Activated CD4-positive, alpha-beta T cell treated with anti-CD3 and anti-CD28 coated beads for 36 hours (primary cell): ENCODE data around the gene NT5DC3. TPM values are rescaled to one million over a fixed set of nuclear protein-coding genes. Genes with fewer than 3 reads are reported as not detected.

Experiments
- ATAC-seq: fragments of 200-7000 bp; cut with Tn5 transposase; one replicate; pipeline ENCODE4 v1.10.0; 2021; ENCODE audit warnings: mild to moderate bottlenecking, moderate library complexity
- CTCF ChIA-PET: fragments of 350-600 bp; sonication (Branson Sonifier 250); formaldehyde crosslinking; loops from one replicate; lab custom pipeline; 2021; ENCODE audit warnings: antibody characterized with exemption; lab: Charles Lee
- POLR2A ChIA-PET: fragments of 350-600 bp; sonication (Branson Sonifier 250); formaldehyde crosslinking; loops from one replicate; lab custom pipeline; 2021; ENCODE audit warnings: antibody characterized with exemption, inconsistent platforms; lab: Charles Lee
- DNase-seq: peaks from one replicate; pipeline ENCODE4 v3.0.0-alpha.2; 2020
- H3K27ac Mint-ChIP-seq: one replicate; pipeline ENCODE4 v1.8.0; 2021; ENCODE audit warnings: mixed read lengths
- H3K27me3 Mint-ChIP-seq: one replicate; pipeline ENCODE4 v1.8.0; 2021; ENCODE audit warnings: mixed read lengths
- H3K36me3 Mint-ChIP-seq: one replicate; pipeline ENCODE4 v1.8.0; 2021; ENCODE audit warnings: low read depth, mixed read lengths
- H3K4me1 Mint-ChIP-seq: one replicate; pipeline ENCODE4 v1.8.0; 2021; ENCODE audit warnings: mixed read lengths
- H3K4me3 Mint-ChIP-seq: one replicate; pipeline ENCODE4 v1.8.0; 2021; ENCODE audit warnings: mild to moderate bottlenecking, moderate library complexity, mixed read lengths
- H3K9me3 Mint-ChIP-seq: one replicate; pipeline ENCODE4 v1.8.0; 2021; ENCODE audit warnings: low read depth, mixed read lengths
- intact Hi-C, 2 experiments: fragments of 100-400 bp; cut with DNase I in 1 of 2; cut with micrococcal nuclease in 1 of 2; formaldehyde crosslinking; loops; one replicate each; pipeline versions ENCODE4 v1.14.2 to v1.15.1; 2022 to 2024; cut with DNase I, micrococcal nuclease
- total RNA-seq, 2 experiments: library from RNA; stranded (reverse); gene quantifications; one replicate each; pipeline ENCODE4 v1.2.3, GENCODE V29; 2021

The NT5DC3 gene
- total RNA-seq, 2 experiments from 2014 or later, result 7.3 to 8.9 TPM

DNA sequence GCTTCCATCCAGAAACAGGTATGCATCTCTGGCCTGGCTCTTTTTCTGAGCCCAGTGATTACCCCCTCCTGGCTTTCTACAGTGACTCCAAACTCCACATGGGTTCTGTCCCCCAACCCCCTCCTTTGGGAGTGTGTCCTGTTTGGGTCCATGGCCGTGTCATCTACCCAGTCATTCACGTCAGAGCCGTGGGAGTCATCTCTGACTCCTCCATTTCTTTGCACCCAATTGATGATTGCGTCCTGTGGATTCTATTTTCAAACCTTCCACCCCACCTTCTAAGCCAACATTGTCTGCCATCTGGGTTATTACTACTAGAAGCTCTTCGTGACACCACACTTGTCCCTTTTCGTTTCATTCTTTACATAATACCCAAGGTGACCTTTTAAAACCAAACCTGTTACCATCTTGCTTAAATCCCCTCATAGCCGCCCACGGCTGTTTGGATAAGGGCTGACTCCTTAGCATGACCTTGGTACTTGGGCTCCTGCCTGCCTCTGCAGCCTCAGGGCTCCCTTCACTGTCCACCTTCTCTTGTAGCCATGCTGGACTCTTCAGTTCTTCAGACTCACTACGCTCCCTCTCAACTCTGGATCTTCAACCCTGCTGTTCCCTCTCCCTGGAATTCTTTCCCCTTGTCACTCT lies 38.1 kb upstream of the NT5DC3 start:
- Mint-ChIP-seq H3K27me3 (no peaks in the 10 kb centered on the region), H3K4me3 (no peak overlapping the region), H3K36me3 (no peaks in the 10 kb centered on the region), H3K9me3 (no peaks in the 10 kb centered on the region), H3K4me1 (peaks cover 21% of the 10 kb centered on the region), H3K27ac (no peak overlapping the region)
- intact Hi-C loops, result loop anchor here (2.0 to 5.0 kb wide), 2 partner anchors 86 to 88 kb away; partner anchors contain the start of gene TDG (in 2 of the 2)
- ATAC-seq (peak; percentile 58), DNase-seq (peak; percentile 15)
- POLR2A ChIA-PET, result no interaction called here
- CTCF ChIA-PET, result interaction anchor here (0.6 to 4.7 kb wide), 5 partner anchors 11 to 230 kb away, joined by 3 to 24 read pairs (median 4); no protein-coding TSS in a partner anchor

DNA sequence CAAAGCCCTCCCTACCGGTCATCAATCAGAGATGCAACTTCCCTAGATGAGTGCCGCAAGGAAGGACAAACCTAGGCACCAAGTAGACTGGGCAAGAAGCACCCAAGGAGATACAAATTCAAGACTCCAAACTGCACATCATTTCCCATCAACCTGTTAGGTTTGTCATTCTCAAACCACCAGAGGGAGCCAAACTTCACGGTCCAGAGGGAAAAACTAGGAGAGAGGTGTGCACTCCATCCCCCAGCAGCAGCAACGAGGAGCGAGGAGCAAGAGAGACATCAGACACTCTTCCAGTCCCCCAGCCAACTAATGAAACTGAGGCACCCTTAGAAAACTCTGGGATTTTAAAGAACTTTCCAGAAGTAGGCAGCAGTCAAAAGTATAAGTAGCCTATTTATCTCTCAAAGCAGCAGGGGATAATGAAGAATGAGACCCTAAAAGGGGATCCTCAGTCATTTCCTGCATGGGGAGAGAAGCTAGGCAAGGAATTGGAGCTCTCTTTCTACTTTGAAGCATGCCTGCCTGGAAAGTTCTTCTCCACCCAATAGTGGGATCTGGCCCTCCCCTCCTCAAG lies 37.0 kb upstream of the NT5DC3 start:
- peak; percentile 75 for DNase-seq
- H3K9me3 Mint-ChIP-seq, result no peaks in the 10 kb centered on the region
- H3K36me3 Mint-ChIP-seq, result no peaks in the 10 kb centered on the region
- CTCF ChIA-PET, result interaction anchor here (0.8 to 4.7 kb wide), 8 partner anchors 10 to 235 kb away, joined by 3 to 24 read pairs (median 4); no protein-coding TSS in a partner anchor
- POLR2A ChIA-PET, result no interaction called here
- H3K4me3 Mint-ChIP-seq, result no peak overlapping the region
- no peaks in the 10 kb centered on the region for H3K27me3 Mint-ChIP-seq
- no peak overlapping the region for H3K27ac Mint-ChIP-seq
- peak; percentile 85 for ATAC-seq
- intact Hi-C loops, result loop anchor here (1.0 to 5.0 kb wide), 6 partner anchors 52 to 481 kb away; partner anchors contain the start of genes TDG (in 2 of the 2) and HSP90B1 (in 1 of the 2)
- peaks cover 21% of the 10 kb centered on the region for H3K4me1 Mint-ChIP-seq

- Mint-ChIP-seq H3K4me3 (no peak overlapping the region), H3K4me1 (peaks cover 21% of the 10 kb centered on the region), H3K36me3 (no peaks in the 10 kb centered on the region), H3K9me3 (no peaks in the 10 kb centered on the region), H3K27me3 (no peaks in the 10 kb centered on the region), H3K27ac (no peak overlapping the region)
- no peak for DNase-seq
- ChIA-PET CTCF (interaction anchor here (0.6 to 4.7 kb wide), 7 partner anchors 9 to 1748 kb away, joined by 3 to 24 read pairs (median 5); no protein-coding TSS in a partner anchor), POLR2A (no interaction called here)
- ATAC-seq, result no peak
- intact Hi-C loops, result loop anchor here (2.0 to 5.0 kb wide), 2 partner anchors 90 to 482 kb away; partner anchors contain the start of gene TDG (in 1 of the 2)
Observed at GRCh38 chr12:103877288-103877687, 36.3 kb upstream of the NT5DC3 start.

DNA sequence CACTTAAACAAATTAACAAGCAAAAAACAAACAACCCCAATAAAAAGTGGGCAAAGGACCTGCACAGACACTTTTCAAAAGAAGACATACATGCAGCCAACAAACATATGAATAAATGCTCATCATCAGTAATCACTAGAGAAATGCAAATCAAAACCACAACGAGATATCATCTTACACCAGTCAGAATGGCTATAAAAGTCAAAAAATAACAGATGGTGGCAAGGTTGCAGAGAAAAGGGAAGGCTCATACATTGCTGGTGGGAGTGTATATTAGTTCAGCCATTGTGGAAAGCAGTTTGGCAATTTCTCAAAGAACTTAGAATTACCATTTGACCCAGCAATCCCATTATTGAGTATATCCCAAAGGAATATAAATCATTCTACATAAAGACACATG lies 34.6 kb upstream of the NT5DC3 start:
- intact Hi-C loops, result loop anchor here (2.0 to 5.0 kb wide), 2 partner anchors 92 to 483 kb away; partner anchors contain the start of gene TDG (in 1 of the 2)
- ChIA-PET CTCF (interaction anchor here (1.1 to 4.7 kb wide), 2 partner anchors 67 to 233 kb away, joined by 3 to 24 read pairs; no protein-coding TSS in a partner anchor), POLR2A (no interaction called here)
- no peaks in the 10 kb centered on the region for H3K27me3 Mint-ChIP-seq
- H3K27ac Mint-ChIP-seq, result no peak overlapping the region
- DNase-seq (no peak), ATAC-seq (no peak)
- no peaks in the 10 kb centered on the region for H3K9me3 Mint-ChIP-seq
- peaks cover 19% of the 10 kb centered on the region for H3K4me1 Mint-ChIP-seq
- no peak overlapping the region for H3K4me3 Mint-ChIP-seq
- no peaks in the 10 kb centered on the region for H3K36me3 Mint-ChIP-seq

DNA sequence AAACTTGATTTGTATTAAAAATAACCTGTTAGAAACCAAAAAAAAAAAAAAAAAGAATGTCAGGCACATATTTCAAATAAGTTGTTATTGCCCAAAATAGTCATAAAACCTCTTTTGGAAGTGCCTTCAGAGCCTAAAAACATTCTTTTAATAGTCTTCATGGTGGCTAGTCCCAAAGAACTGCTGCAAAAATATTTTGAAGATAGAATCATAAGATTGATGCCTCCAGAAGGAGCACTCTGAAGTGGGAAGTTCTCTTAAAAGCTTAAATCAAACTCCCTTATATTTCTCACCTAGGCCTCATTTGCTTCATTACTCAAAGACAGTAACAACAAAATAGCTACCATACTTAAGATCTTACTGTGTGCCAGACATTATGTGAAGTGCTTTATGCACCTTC lies 27.2 kb upstream of the NT5DC3 start:
- no peaks in the 10 kb centered on the region for H3K36me3 Mint-ChIP-seq
- ChIA-PET CTCF (interaction anchor here (1.5 kb wide), 1 partner anchor 10 kb away, joined by 6 read pairs; no protein-coding TSS in a partner anchor), POLR2A (no interaction called here)
- H3K27ac Mint-ChIP-seq, result no peak overlapping the region
- no peaks in the 10 kb centered on the region for H3K4me1 Mint-ChIP-seq
- H3K27me3 Mint-ChIP-seq, result no peaks in the 10 kb centered on the region
- no peak for DNase-seq
- intact Hi-C loops, result no loop called here
- H3K9me3 Mint-ChIP-seq, result no peaks in the 10 kb centered on the region
- no peak overlapping the region for H3K4me3 Mint-ChIP-seq
- no peak for ATAC-seq

GRCh38 chr12:103865151-103865730 lies 24.2 kb upstream of the NT5DC3 start:
- CTCF ChIA-PET, result no interaction called here
- Mint-ChIP-seq H3K36me3 (no peaks in the 10 kb centered on the region), H3K27ac (no peak overlapping the region), H3K4me1 (no peaks in the 10 kb centered on the region), H3K9me3 (no peaks in the 10 kb centered on the region), H3K27me3 (no peaks in the 10 kb centered on the region), H3K4me3 (no peak overlapping the region)
- intact Hi-C loops, result no loop called here
- DNase-seq, result no peak
- POLR2A ChIA-PET, result no interaction called here
- no peak for ATAC-seq

DNA sequence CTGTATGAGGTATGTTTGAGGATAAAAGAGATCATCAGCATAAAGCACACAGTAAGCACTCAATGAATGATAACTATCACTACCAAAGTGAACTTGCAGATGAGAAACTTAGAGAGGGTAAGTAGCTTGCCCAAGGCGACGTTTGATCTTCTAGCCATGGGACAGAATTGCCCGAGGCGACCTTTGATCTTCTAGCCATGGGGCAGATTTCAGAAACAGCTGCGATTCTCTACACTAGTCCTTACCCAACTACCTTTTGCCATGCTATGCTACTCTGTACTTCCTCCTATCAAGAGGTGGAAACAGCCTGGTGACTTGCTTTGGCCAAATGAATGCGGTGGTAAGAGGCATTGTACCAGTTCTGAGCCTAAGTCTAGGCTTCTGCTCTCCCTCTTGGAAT lies 23.7 kb upstream of the NT5DC3 start:
- DNase-seq (no peak), ATAC-seq (no peak)
- no peak overlapping the region for H3K27ac Mint-ChIP-seq
- no peaks in the 10 kb centered on the region for H3K27me3 Mint-ChIP-seq
- intact Hi-C loops, result no loop called here
- H3K36me3 Mint-ChIP-seq, result no peaks in the 10 kb centered on the region
- ChIA-PET POLR2A (no interaction called here), CTCF (no interaction called here)
- H3K4me1 Mint-ChIP-seq, result no peaks in the 10 kb centered on the region
- H3K9me3 Mint-ChIP-seq, result no peaks in the 10 kb centered on the region
- no peak overlapping the region for H3K4me3 Mint-ChIP-seq

DNA sequence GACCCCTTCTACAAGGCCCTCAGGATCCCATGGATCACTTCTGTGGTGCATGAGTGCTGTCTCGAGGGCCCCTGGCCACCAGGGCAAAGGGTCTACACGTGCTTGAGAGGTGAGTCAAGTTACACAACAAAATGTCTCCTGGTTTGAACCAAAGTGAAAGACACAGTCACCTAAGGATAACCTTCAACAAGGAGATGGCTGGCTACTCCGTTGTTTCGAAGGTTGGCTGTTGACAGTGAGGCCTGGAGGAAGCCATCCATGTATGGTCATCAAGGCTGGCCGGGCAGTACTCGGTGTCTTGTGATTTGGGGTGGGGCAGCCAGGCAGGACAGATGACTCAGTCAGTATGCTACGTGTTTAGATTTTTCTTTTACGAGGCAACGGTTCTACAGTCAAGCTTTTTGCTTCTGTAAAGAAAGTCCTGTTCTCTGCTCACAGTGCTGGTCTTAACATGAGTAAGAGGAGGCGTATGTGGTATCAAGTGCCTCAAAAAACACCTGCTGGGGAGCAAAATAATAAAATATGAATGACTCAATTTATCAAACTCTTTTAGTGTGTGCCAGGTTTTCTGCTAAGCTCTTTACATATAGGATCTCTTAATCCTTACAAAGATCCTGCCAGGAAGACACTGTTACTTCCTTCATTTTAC lies 18.0 kb upstream of the NT5DC3 start:
- H3K9me3 Mint-ChIP-seq, result no peaks in the 10 kb centered on the region
- H3K27ac Mint-ChIP-seq, result no peak overlapping the region
- POLR2A ChIA-PET, result no interaction called here
- no peaks in the 10 kb centered on the region for H3K36me3 Mint-ChIP-seq
- intact Hi-C loops, result no loop called here
- DNase-seq (no peak), ATAC-seq (no peak)
- CTCF ChIA-PET, result interaction anchor here (0.5 to 0.7 kb wide), 2 partner anchors 25 to 1726 kb away, joined by 3 read pairs; no protein-coding TSS in a partner anchor
- no peak overlapping the region for H3K4me3 Mint-ChIP-seq
- H3K27me3 Mint-ChIP-seq, result peaks cover 4% of the 10 kb centered on the region
- H3K4me1 Mint-ChIP-seq, result no peaks in the 10 kb centered on the region

- Mint-ChIP-seq H3K4me3 (no peak overlapping the region), H3K27me3 (peaks cover 4% of the 10 kb centered on the region), H3K4me1 (no peaks in the 10 kb centered on the region), H3K36me3 (no peaks in the 10 kb centered on the region), H3K9me3 (no peaks in the 10 kb centered on the region), H3K27ac (no peak overlapping the region)
- no peak for ATAC-seq
- CTCF ChIA-PET, result interaction anchor here (0.5 to 0.7 kb wide), 2 partner anchors 26 to 1725 kb away, joined by 3 read pairs; no protein-coding TSS in a partner anchor
- no peak for DNase-seq
- POLR2A ChIA-PET, result no interaction called here
- intact Hi-C loops, result no loop called here
Observed at GRCh38 chr12:103858335-103858734, 17.3 kb upstream of the NT5DC3 start.

DNA sequence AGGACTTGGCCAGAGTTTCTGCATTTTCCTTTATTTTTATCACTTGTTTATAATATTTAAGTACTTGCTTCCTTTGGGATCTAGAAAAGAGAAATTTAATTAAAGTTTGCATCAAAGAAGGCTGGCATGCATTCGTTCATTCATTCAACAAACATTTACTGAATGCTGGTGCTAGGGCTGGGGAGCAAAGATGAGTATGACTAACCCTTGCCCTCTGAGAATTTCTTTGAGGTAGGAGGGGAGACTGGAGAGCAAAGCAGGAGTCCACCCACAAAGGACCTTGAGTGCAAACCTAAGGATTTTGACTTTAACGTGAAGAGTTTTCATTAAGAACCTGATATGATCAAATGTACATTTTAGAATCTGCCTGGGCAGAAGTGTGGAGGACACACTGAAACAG lies 16.1 kb upstream of the NT5DC3 start:
- Mint-ChIP-seq H3K9me3 (no peaks in the 10 kb centered on the region), H3K36me3 (no peaks in the 10 kb centered on the region), H3K27ac (no peak overlapping the region), H3K4me3 (no peak overlapping the region), H3K4me1 (no peaks in the 10 kb centered on the region), H3K27me3 (peaks cover 4% of the 10 kb centered on the region)
- intact Hi-C loops, result no loop called here
- no peak for DNase-seq
- no peak for ATAC-seq
- ChIA-PET CTCF (no interaction called here), POLR2A (no interaction called here)
